Neural progenitor cell (in vitro differentiated cells): ENCODE measurements around the gene RRAS.

ENCODE experiments used
- CTCF ChIP-seq: fragments of 200-600 bp; sonication (generic); IDR thresholded peaks from 2 replicates; pipeline ENCODE4 v1.5.1; 2017; ENCODE audit warnings: antibody characterized with exemption, mild to moderate bottlenecking
- EZH2 ChIP-seq: fragments of 200-600 bp; sonication (generic); IDR thresholded peaks from 2 replicates; pipeline ENCODE4 v1.6.1; 2017; ENCODE audit warnings: antibody characterized with exemption, mild to moderate bottlenecking, moderate library complexity

- no peak for TF ChIP-seq CTCF
- TF ChIP-seq EZH2 = no peak
Observed at GRCh38 chr19:49602806-49603205, 37.1 kb downstream of the RRAS start.
